A549 (cell line): ENCODE results near the gene CLECL1. TPM values are rescaled to one million over a fixed set of nuclear protein-coding genes. Genes with fewer than 3 reads are reported as not detected.
"Not testable (repeated sequence)": the region's sequence is repeated elsewhere in the genome, so short reads cannot be mapped to it uniquely, and the experiment has no call there.

ENCODE experiments used
- ATAC-seq, 2 experiments: fragments of 200-7000 bp in 1 of 2; fragments of >200 bp in 1 of 2; cut with Nextera tagmentation in 1 of 2; cut with Tn5 transposase in 1 of 2; 3 replicates each; pipeline versions ENCODE4 v1.8.0 to v1.9.1; 2018 to 2020; ENCODE audit warnings: mild to moderate bottlenecking in 1 of 2, moderate library complexity in 1 of 2
- CTCF ChIA-PET: fragments of 300-600 bp; sonication (Branson Sonifier 250); formaldehyde crosslinking; extraction: SDS; loops from one replicate; lab custom pipeline; 2021; ENCODE audit warnings: antibody characterized with exemption, inconsistent platforms; lab: Yijun Ruan, JAX
- POLR2A ChIA-PET: fragments of 350-600 bp; formaldehyde crosslinking; extraction: SDS; loops from one replicate; lab custom pipeline; 2021; ENCODE audit warnings: antibody characterized with exemption, inconsistent platforms; lab: Yijun Ruan, JAX
- DNase-seq, 2 experiments: peaks; one replicate each; pipeline versions ENCODE4 v3.0.0 to v3.0.0-alpha.2; 2011 to 2016; ENCODE audit warnings: low read depth in 1 of 2, low spot score in 1 of 2
- FAIRE-seq: peaks from 2 replicates; lab custom pipeline; 2011; peaks lifted over from hg19 to GRCh38; lab: Jason Lieb, UNC
- H3K27ac ChIP-seq, 2 experiments: fragments of >200 bp; sonication (Bioruptor Twin); formaldehyde crosslinking; 3 replicates each; pipeline ENCODE4 v1.5.1; 2016 to 2017
- H3K4me1 ChIP-seq: fragments of >200 bp; sonication (Bioruptor Twin); formaldehyde crosslinking; 3 replicates; pipeline ENCODE4 v1.6.1; 2016
- H3K4me2 ChIP-seq: fragments of >200 bp; sonication (Bioruptor Twin); formaldehyde crosslinking; 3 replicates; pipeline ENCODE4 v1.6.1; 2016
- H3K4me3 ChIP-seq: fragments of >200 bp; sonication (Bioruptor Twin); formaldehyde crosslinking; 3 replicates; pipeline ENCODE4 v1.5.1; 2016
- H3K9me3 ChIP-seq: fragments of >200 bp; sonication (Bioruptor Twin); formaldehyde crosslinking; 3 replicates; pipeline ENCODE4 v1.6.1; 2016
- ATOH8 ChIP-seq: fragments of 250-450 bp; sonication (Bioruptor Pico); IDR thresholded peaks from 2 replicates; pipeline ENCODE4 v1.5.0; 2020; ENCODE audit warnings: low read depth, mild to moderate bottlenecking, moderate library complexity
- BHLHE40 ChIP-seq: IDR thresholded peaks from 2 replicates; pipeline ENCODE4 v1.6.1; 2012; ENCODE audit warnings: low read depth, low read length, inconsistent platforms
- CEBPB ChIP-seq, 2 experiments: fragments of >200 bp in 1 of 2; sonication (Bioruptor Twin) in 1 of 2; formaldehyde crosslinking in 1 of 2; IDR thresholded peaks; 2 replicates each; pipeline ENCODE4 v1.6.1; 2012 to 2016
- CHD4 ChIP-seq: fragments of 200-600 bp; sonication (generic); IDR thresholded peaks from 2 replicates; pipeline ENCODE4 v1.6.1; 2016; ENCODE audit warnings: antibody characterized with exemption, mild to moderate bottlenecking, borderline replicate concordance
- E2F6 ChIP-seq: IDR thresholded peaks from 2 replicates; pipeline ENCODE4 v1.6.1; 2012; ENCODE audit warnings: low read depth, borderline replicate concordance
- EHMT2 ChIP-seq: fragments of 200-600 bp; sonication (generic); IDR thresholded peaks from 2 replicates; pipeline ENCODE4 v1.6.1; 2016; ENCODE audit warnings: antibody characterized with exemption, low read depth, mild to moderate bottlenecking, moderate library complexity
- FOSB ChIP-seq: fragments of 250-450 bp; sonication (Bioruptor Pico); IDR thresholded peaks from 2 replicates; pipeline ENCODE4 v1.5.0; 2020; ENCODE audit warnings: mild to moderate bottlenecking, moderate library complexity
- FOXS1 ChIP-seq: fragments of 250-450 bp; sonication (Bioruptor Pico); IDR thresholded peaks from 2 replicates; pipeline ENCODE4 v1.5.0; 2020; ENCODE audit warnings: mild to moderate bottlenecking, moderate library complexity
- HEYL ChIP-seq: fragments of 250-450 bp; sonication (Bioruptor Pico); IDR thresholded peaks from 2 replicates; pipeline ENCODE4 v1.8.0; 2021; ENCODE audit warnings: mild to moderate bottlenecking, moderate library complexity
- HMGXB4 ChIP-seq: fragments of 250-450 bp; sonication (Bioruptor Pico); IDR thresholded peaks from 2 replicates; pipeline ENCODE4 v1.5.0; 2021; ENCODE audit warnings: mild to moderate bottlenecking, moderate library complexity, borderline replicate concordance
- HOXB13 ChIP-seq: fragments of 250-450 bp; sonication (Bioruptor Pico); IDR thresholded peaks from 2 replicates; pipeline ENCODE4 v1.5.0; 2020; ENCODE audit warnings: low read depth, mild to moderate bottlenecking, moderate library complexity
- HOXB5 ChIP-seq: fragments of 250-450 bp; sonication (Bioruptor Pico); IDR thresholded peaks from 2 replicates; pipeline ENCODE4 v1.5.0; 2020; ENCODE audit warnings: mild to moderate bottlenecking, moderate library complexity
- KDM1A ChIP-seq: fragments of 200-600 bp; sonication (generic); IDR thresholded peaks from 2 replicates; pipeline ENCODE4 v1.6.1; 2016; ENCODE audit warnings: low read depth, mild to moderate bottlenecking
- MAX ChIP-seq: IDR thresholded peaks from 2 replicates; pipeline ENCODE4 v1.6.1; 2012
- PBX3 ChIP-seq: IDR thresholded peaks from 2 replicates; pipeline ENCODE4 v1.6.1; 2012
- POLR2A ChIP-seq: IDR thresholded peaks from 2 replicates; pipeline ENCODE4 v1.6.1; 2012; ENCODE audit warnings: mild to moderate bottlenecking, low read length
- RNF2 ChIP-seq: fragments of 200-600 bp; sonication (generic); IDR thresholded peaks from 2 replicates; pipeline ENCODE4 v1.6.1; 2016; ENCODE audit warnings: low read depth, mild to moderate bottlenecking, antibody characterized with exemption, moderate library complexity, borderline replicate concordance
- TP53 ChIP-seq: fragments of 250-450 bp; sonication (Bioruptor Pico); IDR thresholded peaks from 2 replicates; pipeline ENCODE4 v1.5.0; 2021; ENCODE audit warnings: mild to moderate bottlenecking, moderate library complexity
- USF2 ChIP-seq: fragments of 450-650 bp; IDR thresholded peaks from 2 replicates; pipeline ENCODE4 v1.6.1; 2014; ENCODE audit warnings: antibody characterized with exemption
- ZC3H11A ChIP-seq: fragments of 450-650 bp; IDR thresholded peaks from 2 replicates; pipeline ENCODE4 v1.6.1; 2014; ENCODE audit warnings: antibody characterized with exemption, mild to moderate bottlenecking
- WGBS: methylation state at CpG from one replicate; pipeline ENCODE4 v1.1.6; 2017; ENCODE audit errors: missing lambda C conversion rate; 5-methylcytosine and 5-hydroxymethylcytosine counted together
- polyA plus RNA-seq, 4 experiments: library from polyadenylated mRNA; depleted of rRNA in 3 of 4; stranded (reverse); fragments of >200 nt; fragmentation: RNase III in 1 of 4; extraction: RNeasy Plus Mini Kit Qiagen cat#74134 plus additional on column Dnase treatment in 1 of 4; gene quantifications; 2 replicates in 3 of 4; 3 replicates in 1 of 4; pipeline ENCODE4 v1.2.3, GENCODE V29; 2011 to 2017

CLECL1 gene
- polyA plus RNA-seq, 2 of the 4 experiments (the other 2 are of a cell fraction) = not detected

- Histone ChIP-seq H3K27ac (no peak overlapping the region), H3K9me3 (no peaks in the 10 kb centered on the region), H3K4me2 (no peak overlapping the region), H3K4me1 (peaks cover 24% of the 10 kb centered on the region), H3K4me3 (no peak overlapping the region)
- ChIA-PET CTCF (interaction anchor here (1.6 to 2.0 kb wide), 3 partner anchors 9 to 33 kb away, joined by 3 to 13 read pairs (median 4); partner anchors contain the start of gene CLECL1), POLR2A (no interaction called here)
- DNase-seq (no peak), FAIRE-seq (no peak), ATAC-seq (no peak)
- no peak for TF ChIP-seq TP53 (CRISPR knock-in tag)
- no peak for TF ChIP-seq PBX3
- TF ChIP-seq USF2 = no peak
- no peak for TF ChIP-seq POLR2A
- no peak for TF ChIP-seq HOXB13
- no peak for TF ChIP-seq RNF2
- no peak for TF ChIP-seq ATOH8 (CRISPR knock-in tag)
- TF ChIP-seq ZC3H11A = no peak
- no peak for TF ChIP-seq FOSB
- TF ChIP-seq E2F6 = no peak
- no peak for TF ChIP-seq BHLHE40
- TF ChIP-seq CHD4 = no peak
- TF ChIP-seq HOXB5 (CRISPR knock-in tag) = no peak
- no peak for TF ChIP-seq HEYL (CRISPR knock-in tag)
- no peak for TF ChIP-seq FOXS1 (CRISPR knock-in tag)
- TF ChIP-seq EHMT2 = no peak
- TF ChIP-seq KDM1A = no peak
- TF ChIP-seq CEBPB (IDR thresholded peaks at IDR 0.05) = no peak
- TF ChIP-seq HMGXB4 (CRISPR knock-in tag) = no peak
- no peak for TF ChIP-seq MAX
- WGBS = 85% methylated on average over 15 of the region's 15 CpGs
These were observed 15.6 kb downstream of the CLECL1 start for GRCh38 chr12:9717070-9717925.

GRCh38 chr12:9713032-9713558 is 19.8 kb downstream of the CLECL1 start:
- FAIRE-seq, H3K4me2 ChIP-seq, H3K9me3 ChIP-seq, H3K4me3 ChIP-seq, POLR2A ChIA-PET, DNase-seq, H3K27ac ChIP-seq, ATAC-seq, H3K4me1 ChIP-seq: not testable (repeated sequence)
- CTCF ChIA-PET = interaction anchor here (1.0 kb wide), 1 partner anchor 38 kb away, joined by 3 read pairs; no protein-coding TSS in a partner anchor
- 59% methylated on average over 6 of the region's 6 CpGs for WGBS
